Left kidney (tissue), 2 donors: Measurements from ENCODE around the gene ZNF230. TPM values are rescaled to one million over a fixed set of nuclear protein-coding genes. Genes with fewer than 3 reads are reported as not detected.

ENCODE experiments used
- DNase-seq: peaks from one replicate; pipeline ENCODE4 v3.0.0-alpha.2; 2013
- polyA plus RNA-seq: library from polyadenylated mRNA; unstranded; fragments of 120-200 nt; gene quantifications from one replicate; pipeline ENCODE4 v1.2.1, GENCODE V29; 2013; ENCODE audit not compliant: insufficient read length

Gene ZNF230
- polyA plus RNA-seq, 1 donor, result 9.8 TPM

GRCh38 chr19:44026622-44027021, 23.9 kb downstream of the ZNF230 start:
- no peak for DNase-seq

DNA sequence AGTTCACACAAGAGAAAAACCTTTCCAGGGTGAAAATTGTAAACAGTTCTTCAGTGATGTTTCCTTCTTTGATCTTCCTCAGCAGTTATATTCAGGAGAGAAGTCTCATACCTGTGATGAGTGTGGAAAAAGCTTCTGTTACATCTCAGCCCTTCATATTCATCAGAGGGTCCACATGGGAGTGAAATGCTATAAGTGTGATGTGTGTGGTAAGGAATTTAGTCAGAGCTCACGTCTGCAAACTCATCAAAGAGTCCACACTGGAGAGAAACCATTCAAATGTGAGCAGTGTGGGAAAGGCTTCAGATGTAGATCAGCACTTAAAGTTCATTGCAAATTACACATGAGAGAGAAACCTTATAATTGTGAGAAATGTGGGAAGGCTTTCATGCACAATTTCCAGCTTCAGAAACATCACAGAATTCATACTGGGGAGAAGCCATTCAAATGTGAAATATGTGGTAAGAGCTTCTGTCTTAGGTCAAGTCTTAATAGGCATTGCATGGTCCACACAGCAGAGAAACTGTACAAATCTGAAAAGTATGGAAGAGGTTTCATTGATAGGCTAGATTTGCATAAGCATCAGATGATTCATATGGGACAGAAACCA, 29.3 kb downstream of the ZNF230 start:
- no peak for DNase-seq

GRCh38 chr19:44042147-44042546, 39.4 kb downstream of the ZNF230 start:
- DNase-seq, result no peak

DNA sequence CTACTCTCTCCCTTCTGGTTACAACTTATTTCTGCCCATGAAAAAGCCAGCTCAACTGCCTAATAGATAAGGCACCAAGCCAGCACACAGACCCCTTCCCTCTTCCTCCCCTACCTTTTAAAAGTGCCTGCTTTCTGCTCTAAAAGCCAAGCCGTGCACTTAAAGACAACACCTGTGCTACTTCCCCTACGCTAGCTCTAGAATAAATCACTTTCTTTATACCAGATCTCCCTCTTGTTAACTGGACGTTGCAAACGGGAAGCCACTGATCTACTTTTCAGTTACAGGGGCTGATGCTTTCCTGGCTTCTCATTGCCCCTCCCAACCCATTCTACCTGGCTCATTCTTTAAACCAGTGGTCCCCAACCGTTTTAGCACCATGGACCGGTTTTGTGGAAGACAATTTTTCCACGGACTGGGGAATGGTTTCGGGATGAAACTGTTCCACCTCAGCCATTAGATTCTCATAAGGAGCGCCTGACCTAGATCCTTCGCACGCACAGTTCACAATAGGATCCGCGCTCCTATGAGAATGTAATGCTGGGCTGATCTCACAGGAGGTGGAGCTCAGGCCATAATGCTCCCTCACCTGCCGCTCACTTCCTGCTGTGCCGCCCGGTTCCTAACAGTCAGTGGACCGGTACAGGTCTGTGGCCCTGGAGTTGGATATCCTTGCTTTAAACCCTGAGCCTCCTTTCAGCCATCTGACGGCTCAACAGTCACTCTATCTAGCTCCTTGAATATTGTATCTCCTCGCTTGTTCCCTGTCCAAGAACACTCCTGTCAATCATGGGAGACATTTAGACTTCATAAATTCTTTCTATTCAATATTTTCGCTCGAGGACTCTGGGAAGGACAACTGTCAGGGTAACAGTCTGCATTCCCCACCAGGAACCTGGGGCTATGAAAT, 48.2 kb downstream of the ZNF230 start:
- DNase-seq, result no peak

DNA sequence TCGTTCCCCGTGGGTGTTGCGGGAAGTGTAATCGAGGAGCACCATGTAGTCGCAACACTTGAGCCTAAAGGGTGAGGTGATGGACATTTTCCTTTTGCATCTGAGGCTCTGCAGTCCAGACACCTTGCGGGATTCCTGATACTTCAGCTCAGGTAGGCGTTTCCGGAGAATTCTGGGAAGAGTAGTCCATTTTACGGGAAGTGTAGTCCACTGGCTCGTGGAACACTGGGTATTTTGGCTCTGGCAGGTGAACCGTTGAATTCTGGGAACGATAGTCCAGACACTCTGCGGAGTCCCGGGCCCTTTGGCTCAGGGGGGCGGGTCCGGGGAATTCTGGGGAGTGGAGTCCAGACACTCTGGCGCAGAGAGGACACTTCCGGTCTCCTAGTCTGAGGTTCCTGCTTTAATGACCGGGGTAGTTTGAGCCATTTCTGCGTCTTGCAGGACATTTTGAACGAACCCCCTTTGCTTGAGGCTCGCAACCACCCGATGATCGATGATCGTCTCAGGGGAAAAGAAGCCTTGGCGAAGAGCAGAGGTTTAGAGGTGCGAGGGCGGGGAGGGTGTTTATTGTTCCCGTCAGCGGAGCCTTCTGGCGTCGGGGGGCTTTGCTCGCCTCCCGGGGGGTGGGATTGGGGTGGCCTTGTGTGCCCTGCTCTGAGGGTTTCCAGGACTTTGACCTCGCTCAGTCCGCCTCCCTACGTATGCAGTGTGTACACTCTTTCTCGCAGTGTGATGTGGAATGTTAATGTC, 49.1 kb downstream of the ZNF230 start, which contains the start of gene ZNF223:
TSS of gene ZNF223 (plus strand) at position 387 of the 753 bp plus-strand sequence. CDS start 3,141 bp downstream, outside the sequence.
- DNase-seq, result peak; percentile 98

- no peak for DNase-seq
Measured at GRCh38 chr19:44055870-44056269, 53.1 kb downstream of the ZNF230 start.

DNA sequence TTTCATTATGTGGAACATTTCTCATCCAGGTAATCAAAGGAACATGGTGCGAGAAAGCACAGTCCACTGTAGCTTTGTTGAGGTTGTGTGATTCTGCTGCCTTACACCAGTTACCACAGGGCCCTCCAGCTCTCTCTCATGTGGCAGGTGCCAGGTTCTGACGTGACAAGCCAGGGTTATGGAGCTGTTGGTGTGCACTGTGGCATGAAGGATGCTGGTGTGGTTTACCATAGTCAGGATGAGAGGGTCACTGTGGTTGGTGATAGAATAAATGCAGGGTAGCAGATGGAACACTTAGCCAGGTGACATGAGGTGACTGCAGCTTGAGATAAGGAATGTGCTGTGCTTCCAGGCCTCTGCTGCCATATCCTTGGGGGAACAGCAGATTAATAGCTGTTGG, 56.5 kb downstream of the ZNF230 start:
- no peak for DNase-seq

- DNase-seq, result no peak
Measured at GRCh38 chr19:44061038-44061437, 58.3 kb downstream of the ZNF230 start.

Other genes with a start within 250 kb of the ZNF230 start
- 57.5 TPM for gene SMG9, start 248.0 kb upstream of the ZNF230 start, polyA plus RNA-seq
- gene KCNN4, start 222.0 kb upstream of the ZNF230 start, polyA plus RNA-seq, result 1.6 TPM
- 0.33 TPM for gene LYPD5, start 200.5 kb upstream of the ZNF230 start, polyA plus RNA-seq
- 24.5 TPM for gene ZNF283, start 175.6 kb upstream of the ZNF230 start, polyA plus RNA-seq
- gene ZNF404, start 119.0 kb upstream of the ZNF230 start, polyA plus RNA-seq, result 19.2 TPM
- 32.5 TPM for gene ZNF45, start 67.7 kb upstream of the ZNF230 start, polyA plus RNA-seq
- gene ZNF221, start 51.7 kb upstream of the ZNF230 start, polyA plus RNA-seq, result 8.0 TPM
- gene ZNF155, start 18.8 kb upstream of the ZNF230 start, polyA plus RNA-seq, result 18.8 TPM
- gene ZNF222, start 22.4 kb downstream of the ZNF230 start, polyA plus RNA-seq, result 11.8 TPM
- 18.3 TPM for gene ZNF223, start 49.1 kb downstream of the ZNF230 start, polyA plus RNA-seq
- 6.2 TPM for gene ZNF284, start 69.2 kb downstream of the ZNF230 start, polyA plus RNA-seq
- gene ZNF224, start 91.4 kb downstream of the ZNF230 start, polyA plus RNA-seq, result 50.2 TPM
- gene ZNF225, start 110.4 kb downstream of the ZNF230 start, polyA plus RNA-seq, result 12.8 TPM
- gene ZNF234, start 138.6 kb downstream of the ZNF230 start, polyA plus RNA-seq, result 20.5 TPM
- 31.8 TPM for gene ZNF226, start 162.1 kb downstream of the ZNF230 start, polyA plus RNA-seq
- 30.6 TPM for gene ZNF227, start 209.6 kb downstream of the ZNF230 start, polyA plus RNA-seq